K562 (cell line): ENCODE measurements around the gene EIF5A2. TPM values are rescaled to one million over a fixed set of nuclear protein-coding genes. Genes with fewer than 3 reads are reported as not detected.

Experiments used
- ATAC-seq: fragments of 200-7000 bp; cut with Tn5 transposase; 3 replicates; pipeline ENCODE4 v1.9.1; 2020; ENCODE audit warnings: moderate library complexity
- BruUV-seq: library from RNA; stranded (reverse); fragments of 400-500 nt; replicated peaks from 2 replicates; lab custom pipeline; 2021; lab: Mats Ljungman, UMichigan
- CTCF ChIA-PET: fragments of 300-600 bp; formaldehyde crosslinking; extraction: SDS; loops from one replicate; lab custom pipeline; 2021; ENCODE audit warnings: low intra/inter-chr PET ratio; lab: Yijun Ruan, JAX
- POLR2A ChIA-PET: fragments of 300-600, 350-650 bp; sonication (Branson Sonifier 250); formaldehyde crosslinking; extraction: SDS; loops from one replicate; lab custom pipeline; 2021; ENCODE audit warnings: antibody characterized with exemption, inconsistent platforms; lab: Yijun Ruan, JAX
- DNase-seq, 4 experiments: peaks; one replicate each; pipeline versions ENCODE4 v3.0.0 to v3.0.0-alpha.2; 2011 to 2018; ENCODE audit warnings: low spot score in 3 of 4, mixed read lengths in 3 of 4; ENCODE audit errors: extremely low read depth in 1 of 4
- FAIRE-seq: peaks from 2 replicates; lab custom pipeline; 2011; peaks lifted over from hg19 to GRCh38; lab: Jason Lieb, UNC
- H2AFZ ChIP-seq: 2 replicates; pipeline ENCODE4 v1.6.0; 2011; ENCODE audit warnings: low read depth, low read length, control low read depth, inconsistent platforms
- H3K27ac ChIP-seq: fragments of 200-600 bp; 3 replicates; pipeline ENCODE4 v1.8.0; 2011; ENCODE audit warnings: low read depth, mild to moderate bottlenecking, control low read depth, inconsistent platforms, low read length, moderate library complexity, mixed read lengths; ENCODE audit errors: extremely low read depth
- H3K27me3 ChIP-seq, 2 experiments: fragments of 300-600 bp in 1 of 2; 2 replicates in 1 of 2; 3 replicates in 1 of 2; pipeline versions ENCODE4 v1.6.0 to v1.8.0; 2011; ENCODE audit warnings: inconsistent platforms in 2 of 2, low read length in 2 of 2, mild to moderate bottlenecking in 1 of 2, mixed read lengths in 1 of 2, moderate library complexity in 1 of 2; ENCODE audit not compliant: control insufficient read depth in 2 of 2, insufficient read depth in 2 of 2
- H3K36me3 ChIP-seq: fragments of 300-600 bp; 3 replicates; pipeline ENCODE4 v1.8.0; 2011; ENCODE audit warnings: mild to moderate bottlenecking, low read length, inconsistent platforms; ENCODE audit not compliant: control insufficient read depth, insufficient read depth
- H3K4me1 ChIP-seq, 2 experiments: fragments of 200-600 bp in 1 of 2; replicated peaks in 1 of 2; 2 replicates in 1 of 2; 3 replicates in 1 of 2; pipeline versions ENCODE4 v1.5.1 to v1.8.0; 2011; ENCODE audit warnings: inconsistent platforms in 2 of 2, low read length in 2 of 2, mild to moderate bottlenecking in 1 of 2, mixed read lengths in 1 of 2, moderate library complexity in 1 of 2; ENCODE audit not compliant: control insufficient read depth in 2 of 2, insufficient read depth in 2 of 2
- H3K4me2 ChIP-seq: 2 replicates; pipeline ENCODE4 v1.6.1; 2011; ENCODE audit warnings: low read length, control low read depth, inconsistent platforms, mixed read lengths; ENCODE audit not compliant: insufficient read depth
- H3K4me3 ChIP-seq: fragments of 200-600 bp; sonication (generic), shearing (Covaris generic); 2 replicates; pipeline ENCODE4 v1.5.1; 2016; ENCODE audit warnings: control low read depth, inconsistent platforms
- H3K79me2 ChIP-seq: fragments of 200-600 bp; 3 replicates; pipeline ENCODE4 v1.8.0; 2011; ENCODE audit warnings: low read length, inconsistent platforms; ENCODE audit not compliant: control insufficient read depth, insufficient read depth
- H3K9ac ChIP-seq, 2 experiments: 2 replicates each; pipeline versions ENCODE4 v1.6.0 to v1.6.1; 2011; ENCODE audit warnings: low read depth in 2 of 2, low read length in 2 of 2, control low read depth in 1 of 2, inconsistent platforms in 1 of 2, mild to moderate bottlenecking in 1 of 2, mixed read lengths in 1 of 2; ENCODE audit not compliant: insufficient read depth in 1 of 2
- H3K9me1 ChIP-seq: one replicate; pipeline ENCODE4 v1.6.0; 2011; ENCODE audit warnings: inconsistent platforms, mild to moderate bottlenecking, low read length, moderate library complexity; ENCODE audit not compliant: control insufficient read depth, insufficient read depth
- H3K9me3 ChIP-seq: replicated peaks from 2 replicates; pipeline ENCODE4 v1.5.1; 2011; ENCODE audit warnings: low read depth, low read length, inconsistent platforms; ENCODE audit not compliant: control insufficient read depth, insufficient read depth
- H4K20me1 ChIP-seq: replicated peaks from 2 replicates; pipeline ENCODE4 v1.6.1; 2011; ENCODE audit warnings: low read length, inconsistent platforms, mixed read lengths; ENCODE audit not compliant: control insufficient read depth, insufficient read depth
- BHLHE40 ChIP-seq: IDR thresholded peaks from 2 replicates; pipeline ENCODE4 v1.6.1; 2011; ENCODE audit warnings: low read length, improper control_type of control experiment
- CAMTA2 ChIP-seq: fragments of 250-450 bp; sonication (Bioruptor Pico); conservative IDR thresholded peaks from 2 replicates; pipeline ENCODE4 v1.5.1; 2022
- E2F1 ChIP-seq: sonication (generic); formaldehyde crosslinking; IDR thresholded peaks from 2 replicates; pipeline ENCODE4 v1.8.1; 2023; ENCODE audit warnings: mild to moderate bottlenecking, missing genetic modification reagents, moderate library complexity
- IRF1 ChIP-seq: sonication (generic); formaldehyde crosslinking; IDR thresholded peaks from 2 replicates; pipeline ENCODE4 v1.8.0; 2022; ENCODE audit warnings: missing genetic modification reagents, mild to moderate bottlenecking, borderline replicate concordance
- ZBTB9 ChIP-seq: fragments of 450-650 bp; formaldehyde crosslinking; IDR thresholded peaks from 2 replicates; pipeline ENCODE4 v1.4.0; 2020; ENCODE audit warnings: mild to moderate bottlenecking, moderate library complexity
- ZFX ChIP-seq: sonication (generic); formaldehyde crosslinking; IDR thresholded peaks from 2 replicates; pipeline ENCODE4 v1.8.0; 2022; ENCODE audit warnings: mild to moderate bottlenecking, missing genetic modification reagents, moderate library complexity
- ZNF143 ChIP-seq: sonication (generic); formaldehyde crosslinking; IDR thresholded peaks from 2 replicates; pipeline ENCODE4 v1.9.0; 2022; ENCODE audit warnings: mild to moderate bottlenecking, missing genetic modification reagents
- ZNF184 ChIP-seq: sonication (generic); formaldehyde crosslinking; IDR thresholded peaks from 2 replicates; pipeline ENCODE4 v1.5.0; 2020; ENCODE audit warnings: missing genetic modification reagents
- ZNF212 ChIP-seq: fragments of 450-650 bp; formaldehyde crosslinking; IDR thresholded peaks from 2 replicates; pipeline ENCODE4 v1.4.0; 2020; ENCODE audit warnings: mild to moderate bottlenecking
- ZNF764 ChIP-seq: fragments of 250-450 bp; sonication (Bioruptor Pico); IDR thresholded peaks from 2 replicates; pipeline ENCODE4 v1.4.0; 2020; ENCODE audit warnings: low read depth, mild to moderate bottlenecking, moderate library complexity
- WGBS: fragments of 100-300 bp; shearing (Covaris generic); methylation state at CpG from one replicate; pipeline ENCODE4 v1.1.6; 2016; ENCODE audit warnings: low coverage, mixed read lengths; ENCODE audit not compliant: insufficient coverage; ENCODE audit errors: missing lambda C conversion rate; 5-methylcytosine and 5-hydroxymethylcytosine counted together
- in situ Hi-C: fragments of 300-500 bp; cut with MboI; formaldehyde crosslinking; loops from 4 replicates; pipeline ENCODE4 v1.15.0; 2018; ENCODE audit warnings: inconsistent platforms, mixed read lengths
- intact Hi-C: fragments of 100-400 bp; cut with micrococcal nuclease; formaldehyde crosslinking; loops from 2 replicates; pipeline ENCODE4 v1.14.2; 2022
- polyA plus RNA-seq, 8 experiments: library from polyadenylated mRNA; depleted of rRNA in 4 of 8; stranded (reverse) in 5 of 8; unstranded in 3 of 8; fragments of >200 nt; fragmentation: Nextera tagmentation in 2 of 8; fragmentation: Illumina TruSeq in 1 of 8; extraction: Ambion mirVana in 2 of 8; extraction: Trizol in 1 of 8; gene quantifications; 2 replicates each; pipeline versions ENCODE4 v1.2.1 to v1.2.3, GENCODE V29; 2011 to 2014; ENCODE audit warnings: inconsistent platforms in 1 of 8, missing spikeins in 1 of 8
- total RNA-seq, 7 experiments: library from RNA; depleted of rRNA in 6 of 7; stranded (reverse); fragments of >200 nt in 6 of 7; fragmentation: Illumina TruSeq in 2 of 7; extraction: Trizol in 2 of 7; gene quantifications; 2 replicates each; pipeline versions ENCODE4 v1.2.1 to v1.2.3, GENCODE V29; 2011 to 2021; ENCODE audit warnings: low replicate concordance in 1 of 7
- TF ChIP-seq, protein P1 (sequence below): sonication (generic); formaldehyde crosslinking; IDR thresholded peaks from 2 replicates; pipeline ENCODE4 v1.8.0; 2023; ENCODE audit warnings: missing genetic modification reagents, mild to moderate bottlenecking, borderline replicate concordance
- TF ChIP-seq, protein P2 (sequence below): fragments of 450-650 bp; IDR thresholded peaks from 2 replicates; pipeline ENCODE4 v1.6.1; 2017; ENCODE audit warnings: antibody characterized with exemption

Gene EIF5A2
- total and polyA plus RNA-seq, 9 of the 15 experiments (the other 6 are each of a cell fraction or from before 2014, with no cell fraction given), result 3.9 to 18.3 (median 15.9) TPM

- Histone ChIP-seq H3K4me3 (no peak overlapping the region), H3K4me2 (no peak overlapping the region), H4K20me1 (no peaks in the 10 kb centered on the region), H3K4me1 (peaks cover 0 to 8% of the 10 kb centered on the region in 2 experiments; a peak in 2 of 5 replicates), H3K9me3 (peaks cover 8% of the 10 kb centered on the region; the same call in 1 of the 2 replicates), H2AFZ (no peak overlapping the region), H3K27ac (no peak overlapping the region), H3K9me1 (no peaks in the 10 kb centered on the region), H3K79me2 (no peaks in the 10 kb centered on the region), H3K27me3 (peaks cover 0 to 8% of the 10 kb centered on the region in 2 experiments; a peak in 2 of 5 replicates), H3K9ac (no peak overlapping the region), H3K36me3 (no peaks in the 10 kb centered on the region)
- WGBS, result 4% methylated on average over 2 of the region's 2 CpGs
- DNase-seq (no peak), ATAC-seq (no peak), FAIRE-seq (no peak)
- BruUV-seq, result no TSS peak
- CTCF ChIA-PET, result no interaction called here
- intact Hi-C loops, result no loop called here
- POLR2A ChIA-PET, result no interaction called here
- in situ Hi-C loops, result no loop called here
- no peak for TF ChIP-seq E2F1
- TF ChIP-seq, protein P1, sequence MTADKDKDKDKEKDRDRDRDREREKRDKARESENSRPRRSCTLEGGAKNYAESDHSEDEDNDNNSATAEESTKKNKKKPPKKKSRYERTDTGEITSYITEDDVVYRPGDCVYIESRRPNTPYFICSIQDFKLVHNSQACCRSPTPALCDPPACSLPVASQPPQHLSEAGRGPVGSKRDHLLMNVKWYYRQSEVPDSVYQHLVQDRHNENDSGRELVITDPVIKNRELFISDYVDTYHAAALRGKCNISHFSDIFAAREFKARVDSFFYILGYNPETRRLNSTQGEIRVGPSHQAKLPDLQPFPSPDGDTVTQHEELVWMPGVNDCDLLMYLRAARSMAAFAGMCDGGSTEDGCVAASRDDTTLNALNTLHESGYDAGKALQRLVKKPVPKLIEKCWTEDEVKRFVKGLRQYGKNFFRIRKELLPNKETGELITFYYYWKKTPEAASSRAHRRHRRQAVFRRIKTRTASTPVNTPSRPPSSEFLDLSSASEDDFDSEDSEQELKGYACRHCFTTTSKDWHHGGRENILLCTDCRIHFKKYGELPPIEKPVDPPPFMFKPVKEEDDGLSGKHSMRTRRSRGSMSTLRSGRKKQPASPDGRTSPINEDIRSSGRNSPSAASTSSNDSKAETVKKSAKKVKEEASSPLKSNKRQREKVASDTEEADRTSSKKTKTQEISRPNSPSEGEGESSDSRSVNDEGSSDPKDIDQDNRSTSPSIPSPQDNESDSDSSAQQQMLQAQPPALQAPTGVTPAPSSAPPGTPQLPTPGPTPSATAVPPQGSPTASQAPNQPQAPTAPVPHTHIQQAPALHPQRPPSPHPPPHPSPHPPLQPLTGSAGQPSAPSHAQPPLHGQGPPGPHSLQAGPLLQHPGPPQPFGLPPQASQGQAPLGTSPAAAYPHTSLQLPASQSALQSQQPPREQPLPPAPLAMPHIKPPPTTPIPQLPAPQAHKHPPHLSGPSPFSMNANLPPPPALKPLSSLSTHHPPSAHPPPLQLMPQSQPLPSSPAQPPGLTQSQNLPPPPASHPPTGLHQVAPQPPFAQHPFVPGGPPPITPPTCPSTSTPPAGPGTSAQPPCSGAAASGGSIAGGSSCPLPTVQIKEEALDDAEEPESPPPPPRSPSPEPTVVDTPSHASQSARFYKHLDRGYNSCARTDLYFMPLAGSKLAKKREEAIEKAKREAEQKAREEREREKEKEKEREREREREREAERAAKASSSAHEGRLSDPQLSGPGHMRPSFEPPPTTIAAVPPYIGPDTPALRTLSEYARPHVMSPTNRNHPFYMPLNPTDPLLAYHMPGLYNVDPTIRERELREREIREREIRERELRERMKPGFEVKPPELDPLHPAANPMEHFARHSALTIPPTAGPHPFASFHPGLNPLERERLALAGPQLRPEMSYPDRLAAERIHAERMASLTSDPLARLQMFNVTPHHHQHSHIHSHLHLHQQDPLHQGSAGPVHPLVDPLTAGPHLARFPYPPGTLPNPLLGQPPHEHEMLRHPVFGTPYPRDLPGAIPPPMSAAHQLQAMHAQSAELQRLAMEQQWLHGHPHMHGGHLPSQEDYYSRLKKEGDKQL (CRISPR knock-in tag), result no peak
- no peak for TF ChIP-seq ZFX
- no peak for TF ChIP-seq ZNF143 (CRISPR knock-in tag)
- TF ChIP-seq CAMTA2, result no peak
- no peak for TF ChIP-seq ZBTB9 (CRISPR knock-in tag)
- TF ChIP-seq BHLHE40, result no peak
- TF ChIP-seq, protein P2, sequence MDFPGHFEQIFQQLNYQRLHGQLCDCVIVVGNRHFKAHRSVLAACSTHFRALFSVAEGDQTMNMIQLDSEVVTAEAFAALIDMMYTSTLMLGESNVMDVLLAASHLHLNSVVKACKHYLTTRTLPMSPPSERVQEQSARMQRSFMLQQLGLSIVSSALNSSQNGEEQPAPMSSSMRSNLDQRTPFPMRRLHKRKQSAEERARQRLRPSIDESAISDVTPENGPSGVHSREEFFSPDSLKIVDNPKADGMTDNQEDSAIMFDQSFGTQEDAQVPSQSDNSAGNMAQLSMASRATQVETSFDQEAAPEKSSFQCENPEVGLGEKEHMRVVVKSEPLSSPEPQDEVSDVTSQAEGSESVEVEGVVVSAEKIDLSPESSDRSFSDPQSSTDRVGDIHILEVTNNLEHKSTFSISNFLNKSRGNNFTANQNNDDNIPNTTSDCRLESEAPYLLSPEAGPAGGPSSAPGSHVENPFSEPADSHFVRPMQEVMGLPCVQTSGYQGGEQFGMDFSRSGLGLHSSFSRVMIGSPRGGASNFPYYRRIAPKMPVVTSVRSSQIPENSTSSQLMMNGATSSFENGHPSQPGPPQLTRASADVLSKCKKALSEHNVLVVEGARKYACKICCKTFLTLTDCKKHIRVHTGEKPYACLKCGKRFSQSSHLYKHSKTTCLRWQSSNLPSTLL, result no peak
- TF ChIP-seq ZNF212, result no peak
- TF ChIP-seq ZNF764 (CRISPR knock-in tag), result no peak
- no peak for TF ChIP-seq IRF1 (CRISPR knock-in tag)
- no peak for TF ChIP-seq ZNF184
These were observed 40.8 kb upstream of the EIF5A2 start for GRCh38 chr3:170949211-170949610.
